Left colon (tissue), 2 donors: ENCODE data around the gene ATP8A2. TPM values are rescaled to one million over a fixed set of nuclear protein-coding genes. Genes with fewer than 3 reads are reported as not detected.

Experiments
- ATAC-seq: fragments of 200-7000 bp; cut with Tn5 transposase; one replicate; pipeline ENCODE4 v1.9.1; 2020; ENCODE audit warnings: mild to moderate bottlenecking, moderate library complexity
- DNase-seq, 2 donors: peaks; one replicate each; pipeline ENCODE4 v3.0.0-alpha.2; 2020
- intact Hi-C, 2 donors: fragments of 100-400 bp; cut with DNase I in 1 of 2; cut with micrococcal nuclease in 1 of 2; formaldehyde crosslinking; loops; one replicate each; pipeline versions ENCODE4 v1.11.2 to v1.14.0; 2022; cut with DNase I, micrococcal nuclease
- total RNA-seq, 2 donors: library from RNA; stranded (reverse); fragmentation: NEBNext Ultra II Directional; extraction: Animal tissue kit (Norgen Biotek cat#: 25700); gene quantifications; one replicate each; pipeline ENCODE4 v1.2.1, GENCODE V29; 2021
- donor health status: DM: no; HTN: no; CAD: no.
- donor health status: DM: yes; HTN: yes; CAD: no.

Gene ATP8A2
- total RNA-seq, 2 donors from 2014 or later: 0.42 to 0.49 TPM

DNA sequence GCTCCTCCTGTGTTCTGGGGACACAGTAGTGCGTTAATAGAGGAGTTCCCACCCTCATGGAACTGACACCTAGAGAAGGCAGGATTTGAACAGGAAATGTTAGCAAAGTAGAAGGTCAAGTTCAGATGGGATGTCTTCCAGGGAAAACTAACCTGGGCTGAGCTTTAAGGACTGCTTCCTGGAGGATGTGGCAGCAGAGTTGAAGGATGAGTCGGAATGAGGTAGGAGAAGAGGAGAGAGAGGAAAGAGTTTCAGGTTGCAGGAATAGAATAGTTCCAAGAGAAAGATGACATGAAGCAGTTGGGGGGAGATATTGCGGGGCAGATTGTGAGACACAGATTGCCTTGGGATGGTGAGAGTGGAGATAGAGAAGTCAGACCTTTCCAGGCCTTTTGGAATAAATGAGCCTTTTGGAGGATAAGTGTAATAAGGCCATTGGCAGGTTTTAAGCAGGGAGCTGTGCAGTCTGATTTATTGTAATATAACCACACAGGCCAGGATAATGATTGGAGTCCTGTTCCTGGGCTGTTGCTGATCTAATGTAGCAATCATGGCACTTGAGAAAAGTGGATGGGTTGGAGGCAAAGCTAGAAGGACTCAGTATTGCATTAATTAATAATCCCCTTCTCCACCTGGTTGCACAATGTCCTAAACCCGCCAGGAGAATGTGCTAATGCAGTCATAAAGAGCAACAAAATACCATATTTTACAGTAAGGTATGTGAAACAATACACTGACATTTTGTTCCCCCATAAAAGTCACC is 474.6 kb downstream of the ATP8A2 start:
- intact Hi-C loops: no loop called here
- ATAC-seq: no peak
- no peak for DNase-seq

GRCh38 chr13:25847145-25847544 is 475.4 kb downstream of the ATP8A2 start:
- intact Hi-C loops: no loop called here
- DNase-seq (no peak), ATAC-seq (no peak)

DNA sequence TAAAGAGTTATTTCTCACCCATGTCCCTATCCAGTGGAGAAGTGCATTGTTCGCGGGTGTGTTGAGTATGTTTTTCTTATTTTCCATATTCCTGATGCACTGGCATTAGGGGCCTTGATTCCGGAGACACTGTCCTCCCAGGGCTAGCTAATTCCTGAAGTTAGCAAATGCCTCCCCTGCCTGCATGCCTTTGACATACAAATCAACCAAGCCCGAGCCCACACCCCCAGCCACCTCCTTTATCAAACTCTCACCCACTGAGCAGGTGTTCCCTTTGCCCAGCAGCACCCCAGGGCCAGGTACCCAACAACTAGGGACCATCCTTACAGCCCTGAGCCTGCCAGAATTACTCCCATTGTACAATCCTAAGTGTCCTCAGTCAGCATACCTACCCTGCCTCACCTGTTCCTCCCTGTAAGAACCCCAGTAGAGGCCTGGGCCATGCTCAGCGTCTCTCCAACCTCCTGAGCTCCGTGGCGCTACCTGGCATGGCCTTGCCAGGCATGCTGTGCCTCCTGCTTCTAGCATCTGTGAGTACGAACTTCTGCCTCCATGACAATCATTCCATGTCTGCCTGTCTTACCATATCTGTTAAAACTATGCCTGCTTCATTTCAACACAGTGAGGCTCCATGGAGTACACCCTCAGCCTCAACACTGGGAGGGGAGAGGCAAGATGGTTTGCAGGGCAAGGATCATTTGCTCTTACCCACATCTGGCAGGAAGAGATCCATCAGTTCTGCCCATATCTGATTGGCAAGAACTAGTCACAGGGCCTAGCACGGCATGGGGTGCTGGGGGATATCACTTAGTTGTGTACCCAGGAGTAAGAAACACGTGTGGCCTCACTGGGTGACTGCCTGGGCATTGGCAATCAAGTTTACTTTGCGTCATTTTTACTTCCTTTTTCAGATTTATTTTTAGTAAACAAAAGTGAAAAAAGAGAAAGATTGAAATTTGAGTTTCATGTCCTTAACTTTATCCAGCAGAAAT is 476.2 kb downstream of the ATP8A2 start:
- intact Hi-C loops: no loop called here
- DNase-seq (peak in 1 of 2 donors; percentile 29), ATAC-seq (no peak)

DNA sequence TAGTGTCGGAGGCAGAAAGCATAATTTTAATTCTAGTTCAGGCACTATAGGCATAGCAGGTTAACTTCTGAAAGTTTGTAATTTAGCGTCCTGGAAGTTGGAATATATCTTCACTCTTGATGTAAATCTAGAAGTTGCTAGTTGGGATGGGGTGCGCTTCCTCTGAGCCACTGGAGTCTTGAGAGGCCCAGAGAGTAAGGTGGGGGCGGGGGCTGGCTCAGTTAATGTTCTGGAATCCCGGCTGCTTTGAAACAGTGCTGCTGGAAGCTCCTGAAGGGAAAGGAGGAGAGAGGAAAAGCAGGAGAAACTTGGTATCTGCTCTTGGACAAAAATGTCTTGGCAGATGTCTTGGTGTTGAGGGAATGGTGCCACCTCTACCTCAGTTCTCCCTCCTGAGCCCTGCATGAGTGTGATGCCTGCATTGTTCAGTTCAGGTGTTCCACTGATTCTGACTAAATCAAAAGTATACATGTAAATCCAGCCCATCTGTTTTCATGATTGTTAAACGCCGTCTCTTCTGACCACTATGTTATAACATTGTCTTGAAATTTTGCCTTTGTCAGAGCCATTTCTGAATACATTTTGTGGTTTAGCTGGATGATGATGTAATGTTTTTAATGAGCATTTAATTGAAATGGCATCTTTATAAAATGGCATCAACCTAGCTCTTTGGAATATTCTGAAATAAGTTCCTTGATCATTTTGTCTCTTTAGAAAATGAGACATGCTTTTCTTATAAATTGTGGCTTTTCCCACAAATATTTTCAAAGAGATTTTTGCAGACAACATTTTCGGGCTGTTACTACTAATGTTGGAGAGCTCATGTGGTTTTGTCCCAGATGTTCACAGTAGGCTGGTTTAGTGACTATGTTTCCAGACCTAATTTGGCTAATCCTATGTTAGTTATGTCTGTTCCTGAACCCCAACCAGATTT is 477.3 kb downstream of the ATP8A2 start:
- intact Hi-C loops: no loop called here
- no peak for ATAC-seq
- DNase-seq: no peak

- intact Hi-C loops: no loop called here
- ATAC-seq: peak; percentile 81
These were observed 486.1 kb downstream of the ATP8A2 start for GRCh38 chr13:25857830-25858229.

GRCh38 chr13:25859528-25859927 is 487.8 kb downstream of the ATP8A2 start:
- intact Hi-C loops: no loop called here
- no peak for ATAC-seq

More at GRCh38 chr13:25857830-25858229, 486.1 kb downstream of the ATP8A2 start:
- DNase-seq: no peak

DNA sequence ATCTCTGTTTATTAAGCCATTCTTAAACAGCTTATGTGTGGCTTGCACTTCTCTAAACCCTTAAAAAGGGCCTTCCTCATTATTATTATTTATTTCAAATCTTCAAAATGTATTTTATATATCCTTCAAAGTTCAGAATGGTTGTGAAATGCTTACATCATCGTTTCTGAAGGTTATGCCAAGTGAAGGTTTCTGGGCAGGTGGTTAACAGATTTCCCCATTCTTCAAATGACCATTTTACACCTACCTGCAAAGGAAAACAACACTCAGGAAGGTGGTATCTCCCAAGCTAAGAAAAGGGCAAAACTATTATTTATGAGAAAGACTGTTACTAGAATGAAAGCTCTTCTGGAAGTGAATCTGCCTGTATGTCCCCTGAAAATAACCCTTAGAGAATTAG is 488.5 kb downstream of the ATP8A2 start:
- intact Hi-C loops: no loop called here

More at GRCh38 chr13:25859528-25859927, 487.8 kb downstream of the ATP8A2 start:
- no peak for DNase-seq

DNA sequence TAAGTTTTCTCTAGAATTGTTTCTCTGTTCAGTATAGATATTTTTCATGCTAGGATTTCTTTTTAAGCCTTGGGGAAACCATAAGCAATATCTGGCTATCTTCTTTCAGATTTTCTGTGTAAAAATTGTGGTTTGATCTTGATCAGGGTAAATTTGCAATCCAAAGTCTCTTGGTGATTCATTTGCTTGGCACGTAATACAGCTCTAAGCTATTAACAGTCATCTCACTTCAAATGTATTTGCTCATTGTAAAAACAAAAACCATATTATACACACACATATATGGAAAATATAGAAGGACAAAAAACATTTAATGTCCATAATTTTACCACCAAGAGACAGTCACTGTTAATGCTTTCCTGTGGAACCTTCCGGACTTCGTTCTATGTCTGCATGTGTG is 489.1 kb downstream of the ATP8A2 start:
- DNase-seq (no peak), ATAC-seq (no peak)
- intact Hi-C loops: no loop called here

More for the DNA sequence above, 488.5 kb downstream of the ATP8A2 start:
- ATAC-seq: no peak
- DNase-seq: no peak

DNA sequence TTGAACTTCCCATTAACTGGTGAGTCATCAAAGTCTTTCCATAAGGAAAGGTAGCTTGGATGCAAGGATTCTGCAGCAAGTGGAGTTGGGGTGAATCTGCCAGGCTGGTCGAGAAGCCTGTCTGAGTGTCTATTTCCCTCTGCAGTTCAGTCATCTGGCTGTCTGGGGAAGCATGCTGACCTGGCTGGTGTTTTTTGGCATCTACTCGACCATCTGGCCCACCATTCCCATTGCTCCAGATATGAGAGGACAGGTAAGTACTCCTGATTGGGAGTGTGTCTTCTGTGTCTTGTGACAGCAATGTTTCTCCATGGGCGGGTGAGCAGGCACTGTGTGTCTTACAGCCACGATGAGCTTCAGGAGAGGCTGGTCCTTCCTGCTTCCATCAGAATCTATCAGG is 490.4 kb downstream of the ATP8A2 start:
- intact Hi-C loops: no loop called here
- no peak for ATAC-seq
- no peak for DNase-seq

GRCh38 chr13:25864116-25864515 is 492.3 kb downstream of the ATP8A2 start:
- ATAC-seq (no peak), DNase-seq (no peak)
- intact Hi-C loops: no loop called here

- DNase-seq: no peak
- intact Hi-C loops: no loop called here
- no peak for ATAC-seq
These were observed 493.2 kb downstream of the ATP8A2 start for GRCh38 chr13:25864936-25865335.

DNA sequence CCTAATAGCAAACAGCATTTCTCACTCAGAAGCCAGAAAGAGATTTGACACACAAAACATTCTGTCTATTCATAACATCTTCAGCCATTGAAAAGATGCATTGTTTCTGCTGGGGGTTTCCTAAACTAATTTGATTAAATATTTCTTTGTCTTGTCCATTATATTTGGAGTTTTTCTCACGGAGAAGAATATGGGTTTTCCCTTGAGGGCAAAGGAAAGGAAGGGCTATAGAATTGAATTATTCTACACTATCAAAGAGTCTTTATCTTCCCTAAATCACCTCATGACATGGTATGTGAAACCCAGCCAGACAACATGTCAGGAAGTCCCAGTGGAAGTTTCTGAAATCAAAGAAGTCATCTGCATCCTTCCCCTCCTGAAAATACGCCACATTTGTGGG is 493.6 kb downstream of the ATP8A2 start:
- ATAC-seq: no peak
- intact Hi-C loops: no loop called here
- no peak for DNase-seq

DNA sequence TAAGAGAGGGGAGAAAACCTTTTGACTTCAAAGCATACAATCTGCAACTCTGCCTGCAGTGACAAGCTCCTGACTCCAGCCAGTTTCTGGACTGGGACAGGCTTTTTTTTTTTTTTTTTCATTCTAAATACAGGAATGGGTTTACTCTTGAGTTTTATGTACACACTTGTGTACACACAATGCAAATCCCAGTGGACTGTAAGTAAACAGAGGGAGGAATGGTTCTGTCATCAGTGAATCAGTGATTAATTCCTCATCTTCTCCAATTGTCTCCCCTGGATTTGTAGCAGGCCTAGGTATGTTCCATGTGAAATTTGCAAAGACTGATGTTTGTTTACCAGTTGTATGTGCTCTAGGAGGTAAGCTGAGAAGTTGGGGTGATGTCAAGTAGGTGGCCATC is 495.3 kb downstream of the ATP8A2 start:
- intact Hi-C loops: no loop called here
- DNase-seq (no peak), ATAC-seq (no peak)

DNA sequence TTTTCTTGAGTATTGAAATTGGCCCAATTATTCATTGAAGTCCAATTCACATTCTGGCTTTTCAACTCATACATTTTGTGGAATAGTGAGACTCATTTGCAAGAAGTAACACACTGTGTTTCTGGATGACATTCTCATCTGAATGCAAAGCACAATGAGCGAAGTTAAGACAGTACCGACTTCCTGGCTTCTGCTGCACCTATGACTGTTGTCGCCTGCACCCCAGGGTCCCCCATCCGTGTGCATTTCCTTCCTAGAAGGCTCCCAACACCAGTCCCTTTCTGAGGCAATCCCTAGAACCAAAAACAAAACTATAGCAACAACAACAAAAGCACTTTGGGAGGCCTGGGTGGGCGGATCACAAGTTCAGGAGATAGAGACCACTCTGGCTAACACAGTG is 496.7 kb downstream of the ATP8A2 start:
- intact Hi-C loops: no loop called here
- no peak for ATAC-seq

GRCh38 chr13:25869941-25870340 is 498.2 kb downstream of the ATP8A2 start:
- ATAC-seq (no peak), DNase-seq (no peak)
- intact Hi-C loops: no loop called here

More for the DNA sequence above, 496.7 kb downstream of the ATP8A2 start:
- no peak for DNase-seq

GRCh38 chr13:25871389-25872125 is 499.8 kb downstream of the ATP8A2 start:
- ATAC-seq (no peak), DNase-seq (no peak)
- intact Hi-C loops: no loop called here

DNA sequence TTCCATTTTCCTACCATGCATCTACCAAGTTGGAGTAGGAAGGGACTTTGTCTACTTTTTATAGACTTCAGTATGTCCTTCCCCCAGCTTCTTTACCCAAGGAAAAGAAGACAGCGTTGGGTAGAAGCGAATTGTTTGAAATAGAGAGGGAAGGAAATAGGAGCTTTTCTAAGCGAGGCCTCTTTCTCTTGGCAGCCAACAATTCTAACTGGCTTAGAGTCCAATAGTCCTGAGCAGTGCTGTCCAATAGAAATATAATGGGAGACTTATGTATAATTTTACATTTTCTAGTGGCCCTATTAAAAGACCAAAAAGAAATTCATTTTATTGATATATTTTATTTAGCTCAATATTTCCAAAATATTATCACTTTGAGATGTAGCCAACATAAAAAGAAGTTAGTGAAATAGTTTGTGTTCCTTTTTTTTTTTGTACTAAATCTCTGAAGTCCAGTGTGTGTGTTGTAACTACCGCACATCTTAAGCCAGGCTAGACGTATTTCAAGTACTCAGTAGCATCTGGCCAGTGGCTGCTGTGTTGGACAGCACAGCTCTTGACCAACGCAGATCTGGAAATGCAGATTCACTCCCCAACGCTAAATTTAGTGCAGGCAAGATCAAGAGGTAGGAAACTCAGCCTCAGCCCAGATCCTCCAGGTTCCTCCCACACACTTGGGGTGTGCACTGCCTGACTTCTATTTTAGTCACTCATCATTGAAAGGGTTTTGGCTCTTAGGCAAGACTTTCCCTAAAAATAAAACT is 500.9 kb downstream of the ATP8A2 start:
- no peak for ATAC-seq
- DNase-seq: no peak
- intact Hi-C loops: no loop called here

GRCh38 chr13:25873242-25873612 is 501.5 kb downstream of the ATP8A2 start:
- DNase-seq: no peak
- intact Hi-C loops: no loop called here
- ATAC-seq: no peak
